ENCODE measurements around the gene PCED1A.
"Not testable (repeated sequence)": the region's sequence is repeated elsewhere in the genome, so short reads cannot be mapped to it uniquely, and the experiment has no call there.

The PCED1A gene

GRCh38 chr20:2822073-2822472 is 18.4 kb downstream of the PCED1A start:
- DNase-seq = no peak

- DNase-seq = no peak
Observed at GRCh38 chr20:2820896-2821869, 19.3 kb downstream of the PCED1A start.

GRCh38 chr20:2820084-2820895 is 20.2 kb downstream of the PCED1A start:
- peak; percentile 14 for DNase-seq

GRCh38 chr20:2817891-2818595 is 22.4 kb downstream of the PCED1A start:
- no peak for DNase-seq

GRCh38 chr20:2817341-2817726 is 23.1 kb downstream of the PCED1A start:
- no peak for DNase-seq

- no peak for DNase-seq
Observed at GRCh38 chr20:2816583-2817340, 23.7 kb downstream of the PCED1A start.

GRCh38 chr20:2816030-2816582 is 24.3 kb downstream of the PCED1A start, which contains the start of gene TMEM239:
Gene TMEM239, plus strand, starts transcription at chr20:2816364. Its CDS starts 191 bp downstream, at chr20:2816555.
- DNase-seq = no peak

- no peak for DNase-seq
Observed at GRCh38 chr20:2815242-2815900, 25.1 kb downstream of the PCED1A start.

DNA sequence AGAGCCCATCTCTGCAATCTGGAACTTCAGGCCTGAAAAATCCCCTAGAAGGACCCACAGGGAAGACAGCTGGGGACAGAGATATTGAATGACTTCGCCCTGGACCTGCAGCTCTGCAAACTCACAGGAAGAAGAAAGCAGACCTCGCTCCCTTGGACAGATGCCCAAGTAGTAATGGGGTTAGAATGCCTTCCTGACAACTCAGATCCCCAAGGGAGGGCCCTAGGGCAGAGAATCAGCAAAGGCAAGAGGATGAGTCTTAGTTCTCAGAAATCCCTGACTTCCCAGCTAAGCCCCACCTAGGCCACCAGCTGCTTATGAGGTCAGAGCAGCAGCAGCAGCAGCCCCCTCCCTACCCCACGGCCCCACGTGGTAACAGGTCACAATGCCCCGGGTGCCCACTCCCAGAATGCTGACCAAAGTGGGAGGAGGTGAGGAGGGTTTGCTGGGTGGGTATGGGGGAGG is 25.8 kb downstream of the PCED1A start, which contains the start of gene C20orf141:
TSS of gene C20orf141 (plus strand) at position 401 of the 465 bp plus-strand sequence. CDS start 198 bp downstream, outside the sequence.
- DNase-seq = no peak

- no peak for DNase-seq
Observed at GRCh38 chr20:2814076-2814475, 26.4 kb downstream of the PCED1A start.

DNA sequence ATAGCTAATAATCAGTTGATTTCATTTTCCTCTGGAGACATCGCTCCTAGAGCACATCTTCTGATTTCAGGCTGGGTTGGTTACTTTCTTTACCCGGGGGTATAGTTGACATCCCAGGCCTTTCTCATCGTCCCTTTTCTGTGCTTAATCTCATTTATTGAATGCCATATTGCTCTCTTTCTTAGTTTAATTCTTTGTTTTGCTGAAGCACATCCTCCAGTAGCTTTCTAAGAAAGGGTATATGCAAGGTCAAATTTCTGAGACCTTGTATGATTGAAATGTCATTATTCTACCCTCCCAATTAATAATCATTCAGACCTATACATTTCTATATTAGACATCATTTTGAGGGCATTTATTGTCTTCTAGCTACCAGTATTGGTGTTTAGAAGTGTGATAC is 28.3 kb downstream of the PCED1A start:
- no peak for DNase-seq

DNA sequence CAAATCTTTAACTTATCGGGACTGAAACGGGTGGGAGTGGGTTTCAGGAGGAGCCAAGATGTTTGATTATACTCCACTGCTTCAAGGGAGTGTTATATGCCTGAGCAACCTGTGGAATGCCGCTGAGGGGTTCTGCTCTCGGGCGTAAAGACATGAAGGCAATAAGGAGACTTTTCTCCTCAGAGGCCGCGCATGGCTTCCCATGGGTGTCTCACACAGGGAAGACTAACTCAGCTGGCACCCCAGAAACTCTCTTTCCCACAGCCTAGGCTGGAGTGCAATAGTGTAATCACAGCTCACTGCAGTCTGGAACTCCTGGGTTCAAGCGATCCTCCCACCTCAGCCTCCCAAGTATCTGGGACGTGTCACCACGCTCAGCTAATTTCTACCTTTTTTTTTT is 30.8 kb downstream of the PCED1A start:
- DNase-seq = no peak

DNA sequence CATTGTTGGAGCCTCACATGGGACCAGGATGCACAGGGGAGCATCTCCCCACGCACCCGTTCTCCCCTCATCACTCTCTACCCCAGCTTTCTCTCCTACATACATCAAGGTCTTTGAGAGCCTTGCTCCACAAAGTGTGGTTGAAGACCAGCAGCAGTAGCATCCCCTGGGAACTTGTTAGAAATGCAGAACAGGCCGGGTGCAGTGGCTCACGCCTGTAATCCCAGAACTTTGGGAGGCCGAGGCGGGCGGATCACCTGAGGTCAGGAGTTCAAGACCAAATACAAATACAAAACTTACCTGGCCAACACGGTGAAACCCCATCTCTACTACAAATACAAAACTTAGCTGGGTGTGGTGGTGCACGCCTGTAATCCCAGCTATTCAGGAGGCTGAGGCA is 32.5 kb downstream of the PCED1A start:
- DNase-seq = not testable (repeated sequence)

GRCh38 chr20:2807019-2807418 is 33.4 kb downstream of the PCED1A start:
- DNase-seq = no peak

- no peak for DNase-seq
Observed at GRCh38 chr20:2806351-2806701, 34.1 kb downstream of the PCED1A start.

- DNase-seq = no peak
Observed at GRCh38 chr20:2805689-2806350, 34.6 kb downstream of the PCED1A start.

DNA sequence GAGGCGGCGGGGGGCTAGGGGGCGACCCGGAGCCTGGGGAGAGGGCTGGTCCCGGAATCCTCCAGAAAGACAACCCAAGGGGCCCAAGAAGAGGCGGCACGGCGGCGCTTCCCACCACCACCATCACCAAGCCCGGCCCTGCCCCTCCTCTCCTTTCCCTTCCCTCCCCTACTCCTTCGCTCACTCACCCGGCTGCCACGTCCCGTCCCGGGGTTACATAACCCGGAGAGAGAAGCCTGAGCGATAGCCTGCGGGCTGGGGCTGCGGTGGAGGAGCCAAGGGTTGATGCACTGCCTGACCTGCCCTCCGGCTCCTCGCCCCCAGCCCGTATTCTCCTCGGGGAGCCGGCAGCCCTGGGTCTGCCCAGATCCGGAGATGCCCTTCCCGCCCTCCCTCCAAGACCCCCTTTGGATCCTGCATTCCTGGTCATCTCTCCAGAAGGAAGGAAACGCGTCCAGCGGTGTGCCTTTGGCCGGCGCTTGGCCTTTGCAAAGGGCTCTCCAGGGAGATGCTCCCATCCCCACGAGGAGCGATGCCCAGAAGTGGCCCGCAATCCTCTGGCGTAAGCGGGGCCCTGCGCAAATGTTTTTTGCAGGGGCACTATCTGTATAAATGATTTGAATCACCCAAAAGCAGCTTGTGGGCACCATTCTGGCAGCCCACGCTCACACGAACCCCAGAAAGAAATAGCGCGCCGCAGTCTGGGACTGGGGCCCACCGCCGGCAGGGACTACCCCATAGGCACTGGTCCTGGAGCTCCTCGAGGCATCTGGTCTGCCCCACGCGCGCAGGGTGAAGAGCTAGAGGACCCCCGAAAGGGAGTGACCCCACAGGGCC is 35.4 kb downstream of the PCED1A start:
- no peak for DNase-seq

DNA sequence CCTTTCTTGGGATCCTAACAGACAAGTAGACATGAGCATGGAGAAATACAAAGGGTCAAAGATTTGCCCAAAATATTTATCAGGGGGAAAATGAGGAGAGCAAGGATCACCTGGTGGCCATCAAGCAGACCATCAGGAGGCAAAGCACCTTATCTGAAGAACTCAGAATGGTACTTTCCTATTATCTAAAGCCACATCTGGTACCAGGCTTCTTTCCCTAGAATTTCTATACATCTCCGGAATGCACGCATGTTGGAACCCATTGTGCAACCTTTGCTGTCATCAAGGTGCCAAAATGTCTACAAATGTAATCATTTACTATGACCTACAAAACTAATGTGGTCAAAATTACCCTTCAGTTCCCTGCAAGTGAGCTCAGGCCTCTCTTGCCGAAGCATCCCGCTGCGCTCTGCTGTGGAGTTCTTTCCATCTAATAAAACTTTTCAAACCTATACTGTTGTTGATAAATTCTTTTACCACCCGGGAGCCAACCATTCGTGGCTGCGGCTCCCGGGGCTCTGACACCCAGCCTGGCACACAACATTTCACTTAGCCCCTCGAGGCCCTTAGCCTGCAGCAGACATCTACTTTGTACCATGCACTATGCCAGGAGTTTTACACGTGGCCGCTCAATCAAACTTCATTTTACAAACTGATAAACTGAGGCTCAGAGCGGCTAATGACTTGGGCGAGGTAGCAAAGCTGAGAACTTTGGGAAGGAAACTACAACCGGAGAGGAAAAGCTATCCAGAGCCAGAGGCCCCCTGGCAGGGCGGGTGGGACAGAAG is 36.2 kb downstream of the PCED1A start:
- no peak for DNase-seq

- no peak for DNase-seq
Observed at GRCh38 chr20:2801286-2801728, 39.1 kb downstream of the PCED1A start.

Data from activated effector memory CD4-positive, alpha-beta T cell treated with anti-CD3 and anti-CD28 coated beads, Interleukin-2, amount 50 U/mL, for 16 hours (primary cell).